GM18498 (cell line): ENCODE results near the gene PSG7.
"Not testable (repeated sequence)": the region's sequence is repeated elsewhere in the genome, so short reads cannot be mapped to it uniquely, and the experiment has no call there.

Experiments
- ATAC-seq: cut with Tn5 transposase; IDR thresholded peaks from one replicate; pipeline ENCODE4 v1.9.1; 2021; ENCODE audit warnings: mild to moderate bottlenecking, moderate library complexity; ENCODE audit not compliant: unreplicated experiment

PSG7 gene

DNA sequence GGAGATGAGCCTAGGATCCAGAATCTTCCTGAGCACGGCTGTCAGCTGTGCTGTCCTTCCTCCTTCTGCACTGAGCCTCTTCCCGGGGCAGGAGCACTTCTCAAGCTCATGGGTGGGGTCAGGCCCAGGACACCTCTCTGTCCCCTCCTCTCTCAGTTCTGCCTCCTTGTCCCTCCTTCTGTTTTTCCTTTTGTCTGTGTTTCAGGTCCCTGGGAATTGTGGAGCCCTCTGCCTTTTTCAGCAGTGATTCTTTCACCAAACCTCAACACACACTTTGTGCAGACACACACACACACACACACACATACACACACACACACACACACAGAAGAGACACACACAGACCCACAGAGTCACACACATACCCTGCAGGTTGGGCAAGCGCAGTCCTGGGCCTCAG, at the start of gene PSG7:
TSS of gene PSG7 (minus strand) at position 101 of the 400 bp plus-strand sequence. CDS start 131 bp downstream, outside the sequence.
- not testable (repeated sequence) for ATAC-seq

DNA sequence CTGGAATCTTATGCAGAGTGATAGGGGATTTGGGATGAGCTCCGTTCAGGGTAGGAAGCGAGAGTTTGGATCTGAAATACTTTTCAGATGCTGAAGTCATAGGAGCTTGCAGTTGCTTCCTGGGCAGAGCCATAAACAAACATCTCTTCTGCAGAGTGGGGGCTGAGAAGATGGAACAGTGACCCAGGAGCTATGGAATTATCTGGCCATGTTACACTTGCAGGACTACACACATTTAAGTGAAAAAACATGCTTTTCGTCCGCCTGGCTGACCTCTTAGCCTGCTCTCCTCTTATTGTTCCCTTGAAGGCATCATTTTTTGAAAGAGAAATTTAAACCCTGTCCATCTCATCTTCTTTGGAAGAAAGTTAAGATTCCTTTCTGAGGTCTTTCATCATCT, 48.6 kb upstream of the PSG7 start:
- ATAC-seq, result no peak

DNA sequence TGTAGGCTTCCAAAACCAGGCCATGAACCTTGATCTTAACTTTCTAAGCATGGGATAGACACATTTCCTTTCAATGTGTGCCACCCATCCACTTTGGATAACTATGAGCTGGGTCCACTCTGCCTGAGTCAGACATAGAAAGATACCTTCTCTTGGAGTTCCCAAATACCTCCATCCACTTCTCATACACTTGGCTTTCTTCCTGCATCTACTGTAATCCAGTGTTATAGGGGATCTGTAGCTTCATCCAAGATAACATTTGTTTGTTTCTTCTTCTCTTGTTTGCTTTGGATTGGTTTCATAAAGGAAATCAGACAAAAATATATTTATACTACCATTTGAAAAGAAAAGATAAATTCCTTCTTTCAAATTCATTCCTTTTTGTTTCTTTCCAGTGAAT, 45.1 kb upstream of the PSG7 start:
- ATAC-seq, result not testable (repeated sequence)

DNA sequence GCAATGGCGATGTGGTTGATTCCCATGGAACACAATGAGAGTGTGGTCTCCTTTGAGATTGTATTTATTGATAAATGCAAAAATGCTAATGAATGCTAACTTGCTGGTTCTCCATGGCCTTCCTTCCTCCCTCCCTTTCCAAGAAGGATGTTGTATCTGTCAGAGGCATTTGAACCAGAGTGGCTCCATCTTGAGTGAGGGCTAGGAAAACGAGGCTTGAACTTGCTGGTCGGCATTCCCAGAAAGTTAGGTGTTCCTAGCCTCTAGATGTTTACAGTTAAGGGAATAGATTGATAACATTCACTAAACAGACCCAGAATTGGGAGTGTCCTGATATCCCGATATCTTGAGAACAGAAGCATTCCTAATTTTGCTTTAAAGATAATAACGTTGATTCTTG, 34.4 kb upstream of the PSG7 start:
- not testable (repeated sequence) for ATAC-seq

DNA sequence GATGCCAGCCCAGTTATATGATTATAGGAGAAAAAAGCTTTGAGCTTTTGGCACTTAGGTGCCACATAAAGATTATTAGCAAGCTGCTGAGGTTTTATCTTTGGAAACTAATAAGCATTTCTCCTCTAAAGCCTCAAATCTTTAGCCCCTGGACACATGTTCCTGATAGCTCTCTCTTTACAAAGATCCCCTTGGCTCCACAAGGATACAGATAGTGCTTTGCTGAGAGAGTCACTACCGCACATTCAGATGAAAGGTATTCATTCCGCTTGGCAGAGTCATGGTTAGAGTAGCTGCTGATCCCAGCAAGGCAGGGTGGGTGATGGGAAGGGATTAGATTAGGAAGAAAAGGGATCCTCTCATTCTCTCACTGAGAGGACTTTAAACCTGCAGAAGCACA, 28.2 kb upstream of the PSG7 start:
- ATAC-seq, result no peak

DNA sequence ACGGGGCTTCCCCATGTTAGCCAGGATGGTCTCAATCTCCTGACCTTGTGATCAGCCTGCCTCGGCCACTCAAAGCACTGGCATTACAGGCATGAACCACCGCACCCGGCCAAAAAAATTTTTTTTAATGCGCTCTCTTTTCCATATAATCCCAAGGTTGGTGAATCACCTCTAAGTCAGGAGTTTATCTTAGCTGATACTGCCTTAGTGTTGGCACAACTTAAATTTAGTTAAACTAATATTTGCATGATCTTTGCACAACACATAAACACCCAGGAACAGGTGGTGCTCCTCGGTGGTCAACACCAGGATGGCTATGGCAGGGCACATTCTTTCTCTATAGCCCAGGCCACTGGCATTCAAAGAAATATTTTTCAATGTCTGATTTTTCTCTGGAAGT, 24.1 kb upstream of the PSG7 start:
- ATAC-seq, result no peak

DNA sequence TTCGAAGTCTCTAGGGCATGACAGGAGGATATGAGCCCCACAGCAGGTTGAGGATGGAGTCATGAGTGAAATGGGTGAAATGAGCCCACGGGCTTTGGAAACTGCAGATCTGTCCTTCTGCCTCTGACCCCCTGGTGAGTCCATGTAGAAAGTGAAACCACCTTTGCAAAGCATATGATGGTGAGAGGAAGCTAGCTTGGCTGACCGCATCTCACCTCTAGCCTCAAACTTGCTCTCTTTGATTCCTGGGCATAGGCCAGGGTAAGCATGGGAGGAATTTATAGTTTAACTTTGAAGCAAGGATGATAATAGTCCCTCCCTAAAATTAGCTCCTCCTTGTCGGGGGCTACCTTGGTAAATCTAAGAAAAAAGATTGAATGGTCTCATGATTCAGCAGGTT, 15.1 kb upstream of the PSG7 start:
- not testable (repeated sequence) for ATAC-seq

DNA sequence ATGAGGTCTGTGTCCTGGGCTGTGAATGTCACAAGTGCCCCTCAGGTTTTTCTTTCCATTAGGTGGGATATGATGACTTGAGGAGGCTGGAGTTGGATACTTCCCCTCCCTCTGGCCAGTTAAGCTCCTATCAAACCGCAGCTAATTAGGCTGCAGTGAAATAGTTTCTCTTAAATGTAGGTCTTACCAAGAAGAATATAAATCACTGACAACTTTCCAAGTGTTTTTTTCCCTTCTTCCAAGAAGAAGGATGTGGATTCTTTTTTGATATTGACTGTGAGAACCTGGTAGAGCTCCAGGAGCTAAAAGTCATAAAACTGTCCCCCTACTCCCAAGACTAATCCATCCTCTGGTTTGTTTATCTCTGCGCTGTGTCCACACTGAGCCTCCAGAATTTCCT, 14.5 kb upstream of the PSG7 start:
- ATAC-seq, result not testable (repeated sequence)

DNA sequence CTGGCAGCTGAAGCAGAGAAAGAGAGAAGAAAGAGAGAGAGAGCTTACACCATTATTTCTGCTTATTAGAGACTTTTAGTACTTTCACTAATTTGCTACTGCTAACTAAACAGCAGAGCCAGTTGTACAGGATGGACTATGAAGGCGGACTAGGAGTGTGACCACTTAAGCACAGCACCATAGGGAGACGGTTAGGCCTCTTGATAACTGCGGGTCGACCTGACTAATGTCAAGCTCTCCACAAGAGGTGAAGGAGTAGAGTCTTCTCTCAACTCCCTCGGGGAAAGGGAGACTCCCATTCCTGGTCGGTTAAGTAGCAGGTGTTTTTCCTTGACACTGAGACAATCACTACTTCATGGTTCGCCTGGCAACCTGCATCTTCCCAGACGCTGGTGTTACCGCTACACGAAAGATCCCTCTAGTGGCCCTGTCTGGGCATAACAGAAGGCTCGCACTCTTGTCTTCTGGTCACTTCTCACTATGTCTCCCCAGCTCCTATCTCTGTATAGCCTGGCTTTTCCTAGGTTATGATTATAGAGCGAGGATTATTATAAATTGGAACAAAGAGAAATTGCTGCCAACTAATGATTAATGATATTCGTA, 5.3 kb upstream of the PSG7 start:
- no peak for ATAC-seq

DNA sequence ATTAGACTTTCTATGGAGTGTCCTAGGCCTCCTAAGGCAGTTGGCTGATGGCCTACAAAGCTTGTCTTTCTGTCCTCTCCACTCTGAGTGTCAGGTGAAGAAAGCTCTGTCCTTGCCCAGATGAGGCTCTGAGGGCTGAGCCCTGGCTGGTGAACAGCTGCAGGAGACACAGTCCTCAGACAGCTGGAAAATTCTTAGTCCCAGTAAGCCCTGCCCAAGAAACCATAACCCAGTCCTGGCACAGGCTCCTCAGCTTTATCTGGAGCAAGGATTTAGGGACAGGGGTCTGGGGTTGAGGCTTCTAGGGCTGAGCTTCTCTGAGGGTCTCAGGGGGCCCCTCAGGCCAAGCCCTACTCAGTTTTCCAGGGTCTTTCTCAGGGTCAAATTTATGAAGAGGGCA, 2.3 kb downstream of the PSG7 start:
- ATAC-seq, result not testable (repeated sequence)

DNA sequence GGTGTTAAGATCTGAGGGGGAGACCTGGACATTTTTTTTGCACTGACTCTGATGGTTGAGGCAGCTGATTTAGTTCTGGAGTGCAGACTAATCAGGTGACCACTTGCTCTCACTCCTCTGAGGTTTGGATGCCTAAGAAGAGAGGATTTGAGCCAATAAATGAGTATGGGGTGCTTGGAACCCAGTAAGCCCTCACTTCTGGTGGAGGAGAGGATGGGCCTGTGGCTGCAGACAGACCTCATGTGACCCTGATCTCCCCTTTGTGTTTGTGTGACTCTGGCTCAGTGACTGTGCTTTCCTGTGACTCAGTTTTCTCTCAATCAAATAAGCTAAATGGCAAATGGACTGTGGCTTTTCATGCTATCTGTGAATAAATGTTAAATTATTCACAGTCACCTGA, 2.8 kb downstream of the PSG7 start:
- not testable (repeated sequence) for ATAC-seq

DNA sequence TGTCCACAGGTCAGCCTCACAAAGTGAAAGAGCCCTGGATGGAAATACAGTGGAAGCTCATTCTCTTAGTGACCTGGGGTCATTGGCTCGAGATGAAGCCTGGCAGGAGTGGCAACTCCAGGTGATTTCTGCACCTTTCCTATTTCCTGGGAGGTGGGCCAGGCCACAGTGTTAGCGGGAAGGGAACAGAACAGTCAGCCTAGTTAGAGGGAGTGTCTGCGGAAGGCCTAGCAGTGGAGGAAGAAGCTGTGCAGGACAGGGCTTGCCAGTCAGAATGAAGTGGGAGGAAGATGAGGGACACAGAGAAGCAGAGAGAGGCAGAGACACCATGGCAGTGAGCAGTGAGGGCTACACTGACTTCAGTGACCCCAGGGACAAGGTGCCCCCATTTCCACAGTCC, 3.6 kb downstream of the PSG7 start:
- not testable (repeated sequence) for ATAC-seq

DNA sequence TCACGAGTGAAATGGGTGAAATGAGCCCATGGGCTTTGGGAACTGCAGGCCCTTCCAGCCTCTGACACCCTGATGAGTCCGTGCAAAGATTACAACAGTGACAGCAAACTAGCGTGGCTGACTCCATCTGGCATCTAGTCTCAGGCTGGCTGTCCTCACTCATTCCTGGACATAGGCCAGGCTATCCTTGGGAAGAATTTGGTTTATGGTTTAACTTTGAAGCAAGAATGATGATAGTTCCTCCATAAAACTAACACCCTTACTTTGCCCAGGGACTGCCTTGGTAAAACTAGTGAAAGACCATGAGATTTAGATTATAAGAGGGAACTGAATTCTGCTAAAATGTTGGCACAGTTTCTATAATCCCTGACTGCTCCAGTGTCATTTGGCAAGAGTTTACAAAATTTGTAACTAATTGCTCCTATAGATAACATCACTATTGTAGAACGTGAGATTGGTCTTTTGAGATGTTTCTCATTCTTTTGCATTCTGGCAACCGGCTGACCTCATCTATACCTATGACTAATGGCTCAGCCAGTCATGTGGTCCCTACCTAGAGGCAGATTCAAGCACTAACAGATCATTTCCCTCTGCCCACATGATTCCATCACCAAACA, 4.4 kb downstream of the PSG7 start:
- ATAC-seq, result not testable (repeated sequence)

DNA sequence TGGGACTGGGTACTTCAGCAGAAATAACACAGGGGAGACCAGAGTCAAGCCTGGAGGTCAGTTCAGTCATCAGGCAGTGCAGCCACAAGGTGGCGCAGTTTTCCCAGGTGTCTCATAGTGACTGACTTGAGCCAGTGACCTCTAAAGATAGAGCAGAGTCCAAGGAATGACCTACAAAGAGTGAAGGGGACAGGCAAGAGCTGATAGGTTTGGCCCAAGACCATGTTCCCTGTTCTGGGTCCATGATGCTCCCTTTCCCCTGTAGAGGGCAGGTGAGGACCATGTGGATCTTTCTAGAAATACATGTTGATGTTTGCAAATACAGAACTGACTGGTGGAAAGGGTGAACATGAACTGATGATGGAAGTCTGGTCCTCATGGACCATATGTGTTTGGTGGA, 6.8 kb downstream of the PSG7 start:
- not testable (repeated sequence) for ATAC-seq

DNA sequence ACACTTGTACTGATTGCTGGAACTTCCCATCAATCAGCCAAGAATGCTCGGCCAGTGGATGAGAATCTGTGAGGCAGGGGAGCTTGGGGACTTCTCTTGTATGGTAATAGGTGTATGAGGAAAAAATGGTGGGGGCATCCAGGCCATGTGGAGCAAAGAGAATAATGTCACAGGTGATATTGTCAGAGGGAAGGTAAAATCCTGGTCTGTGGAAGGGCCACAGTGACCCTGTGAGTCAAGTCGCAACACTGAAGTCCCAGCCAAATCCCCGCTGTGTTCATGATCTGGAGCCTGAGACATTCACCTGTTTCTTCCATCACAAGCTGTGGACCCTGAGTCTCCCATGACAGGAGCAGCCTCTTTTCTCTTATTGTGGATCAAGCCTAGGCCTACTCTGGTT, 8.1 kb downstream of the PSG7 start:
- no peak for ATAC-seq

DNA sequence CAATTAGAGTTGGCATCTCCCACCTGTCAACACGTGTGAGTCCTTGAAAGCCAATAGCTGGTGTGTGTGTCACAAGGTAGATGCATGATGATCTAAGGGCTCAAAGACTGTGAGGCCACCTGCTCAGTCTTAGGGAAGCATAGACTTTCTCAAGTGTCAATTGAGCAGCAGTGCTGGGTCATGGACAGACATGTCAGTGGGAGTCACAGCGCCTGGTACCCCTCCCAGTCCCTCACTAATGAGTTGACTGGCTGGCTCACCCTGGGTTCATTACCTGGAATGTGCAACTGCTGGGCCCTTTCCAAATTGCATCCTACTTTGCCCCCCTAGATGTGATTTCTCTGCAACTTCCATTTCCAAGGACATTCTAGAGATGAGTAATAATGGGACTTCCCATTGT, 10.2 kb downstream of the PSG7 start:
- no peak for ATAC-seq

DNA sequence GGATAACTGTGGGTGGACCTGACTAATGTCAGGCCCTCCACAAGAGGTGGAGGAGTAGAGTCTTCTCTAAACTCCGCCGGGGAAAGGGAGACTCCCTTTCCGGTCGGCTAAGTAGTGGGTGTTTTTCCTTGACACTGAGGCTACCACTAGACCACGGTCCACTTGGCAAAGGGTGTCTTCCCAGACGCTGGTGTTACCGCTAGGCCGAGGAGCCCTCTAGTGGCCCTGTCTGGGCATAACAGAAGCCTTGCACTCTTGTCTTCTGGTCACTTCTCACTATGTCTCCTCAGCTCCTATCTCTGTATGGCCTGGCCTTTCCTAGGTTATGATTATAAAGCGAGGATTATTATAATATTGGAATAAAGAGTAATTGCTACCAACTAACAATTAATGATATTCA, 13.9 kb downstream of the PSG7 start:
- ATAC-seq, result not testable (repeated sequence)

DNA sequence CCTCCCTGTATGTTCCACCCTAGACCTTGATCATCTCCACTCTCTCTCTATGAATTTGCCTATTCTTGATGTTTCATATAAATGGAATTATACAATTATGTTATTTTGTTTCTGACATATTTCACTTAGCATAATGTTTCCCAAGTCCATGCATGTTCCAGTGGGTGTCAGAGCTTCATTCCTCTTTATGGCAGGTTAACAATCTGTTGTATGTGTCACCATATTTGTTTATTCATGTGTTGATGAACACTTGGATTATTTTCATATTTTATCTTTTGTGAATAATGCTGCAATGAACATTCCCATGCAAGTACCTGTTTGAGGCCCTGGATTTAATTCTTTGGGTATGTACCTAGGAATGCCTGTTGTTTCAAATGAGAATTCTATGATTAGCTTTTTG, 16.0 kb downstream of the PSG7 start:
- ATAC-seq, result not testable (repeated sequence)

DNA sequence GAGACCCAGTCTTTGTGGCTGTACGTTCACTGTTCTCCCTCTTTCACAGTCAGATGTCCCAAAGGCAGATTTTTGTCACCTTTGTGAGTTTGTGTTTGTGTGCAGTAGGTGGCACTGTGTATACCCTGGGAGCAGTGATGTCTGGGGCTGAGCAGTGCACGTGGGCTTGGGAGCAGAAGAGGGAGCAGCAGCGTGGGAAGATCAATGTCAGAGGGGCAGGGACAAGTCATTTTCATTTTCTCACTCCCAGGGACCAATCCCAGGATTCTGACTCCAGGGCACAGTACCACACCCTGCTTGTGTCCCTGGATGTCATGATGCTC, 17.3 kb downstream of the PSG7 start:
- no peak for ATAC-seq

DNA sequence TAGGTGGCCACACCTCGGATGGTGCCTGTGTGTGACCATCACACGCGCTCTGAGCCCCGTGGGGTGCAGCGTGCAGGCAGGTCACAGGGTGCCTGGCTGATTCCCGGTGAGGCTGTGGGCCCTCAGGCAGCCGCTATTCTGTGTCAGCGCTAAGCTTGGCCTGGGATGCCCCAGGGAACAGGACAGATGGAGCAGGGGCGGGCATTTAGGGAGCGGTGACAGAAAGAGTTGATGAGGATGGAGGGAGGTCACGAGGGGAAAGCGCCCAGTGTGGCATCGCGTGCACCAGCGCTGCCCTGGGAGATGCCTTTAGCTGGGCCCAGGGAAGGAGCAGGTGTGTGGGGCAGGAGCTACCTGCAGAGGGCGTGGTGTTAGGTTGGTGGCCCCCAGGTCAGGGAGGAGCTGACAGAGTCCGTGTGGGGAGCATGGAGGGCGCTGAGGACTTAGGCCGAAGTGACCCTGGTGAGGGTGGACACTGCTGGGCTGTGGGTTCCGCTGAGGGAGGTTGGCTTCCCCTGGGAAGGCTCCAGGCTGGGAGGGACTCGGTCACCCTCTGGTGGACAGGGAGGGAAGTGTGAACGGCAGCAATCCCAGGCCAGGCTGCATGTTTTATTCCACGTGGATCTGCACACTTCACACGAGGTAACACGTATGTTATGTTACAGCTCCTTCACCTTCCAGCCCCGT, 17.8 kb downstream of the PSG7 start:
- not testable (repeated sequence) for ATAC-seq

DNA sequence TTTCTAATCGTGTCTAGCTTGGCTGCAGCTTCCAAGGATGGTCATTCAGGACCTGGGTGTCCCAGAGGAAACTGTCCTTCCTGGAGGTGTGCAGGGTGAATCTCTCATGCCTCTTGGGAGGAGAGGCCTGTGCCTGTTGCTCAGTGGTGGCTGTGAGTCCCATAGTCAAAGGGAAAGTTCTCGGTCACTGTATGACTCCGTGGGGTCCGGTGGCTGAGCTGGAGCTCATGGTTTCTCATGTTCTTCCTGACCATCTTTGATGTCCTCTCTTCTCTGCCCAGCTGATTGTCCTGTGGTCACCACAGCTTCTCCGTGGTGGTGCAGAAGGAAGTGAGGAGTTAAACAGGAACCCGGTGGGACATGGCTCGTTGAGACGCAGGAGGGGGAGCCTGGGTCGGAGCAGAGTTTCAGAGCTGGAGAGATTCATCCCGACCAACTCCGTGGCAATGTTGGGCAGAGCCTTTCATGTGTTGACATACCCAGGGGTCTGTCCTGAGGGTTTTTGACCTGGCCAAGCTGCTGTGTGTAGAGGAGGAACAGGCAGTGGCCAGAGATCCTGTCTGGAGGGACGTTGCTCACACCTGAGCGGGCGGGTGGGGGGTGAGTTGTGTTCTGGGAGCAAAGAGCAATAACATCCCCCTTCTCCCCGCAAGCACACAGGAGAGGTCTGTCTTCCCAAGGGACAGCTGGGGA, 18.5 kb downstream of the PSG7 start:
- ATAC-seq, result not testable (repeated sequence)

DNA sequence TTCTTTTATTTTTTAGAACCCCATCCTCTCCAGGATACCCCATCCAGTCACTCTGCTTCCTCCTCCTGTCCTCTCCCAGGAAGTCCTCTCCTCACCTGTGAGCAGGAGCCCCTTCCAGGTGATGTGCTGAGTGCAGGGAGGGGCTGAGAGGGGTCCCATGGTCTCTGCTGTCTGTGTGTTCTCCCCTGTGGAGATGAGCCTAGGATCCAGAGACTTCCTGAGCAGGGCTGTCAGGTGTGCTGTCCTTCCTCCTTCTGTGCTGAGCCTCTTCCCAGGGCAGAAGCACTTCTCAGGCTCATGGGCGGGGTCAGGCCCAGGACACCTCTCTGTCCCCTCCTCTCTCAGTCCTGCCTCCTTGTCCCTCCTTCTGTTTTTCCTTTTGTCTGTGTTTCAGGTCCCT, 19.4 kb downstream of the PSG7 start, which contains the start of gene PSG6:
TSS of gene PSG6 (minus strand) at position 261 of the 400 bp plus-strand sequence. CDS start at position 159, 102 bp downstream.
- ATAC-seq, result not testable (repeated sequence)
